Cardiac fibroblast (primary cell): ENCODE measurements around the gene GFAP.

Experiments
- DNase-seq, 2 donors: peaks; one replicate each; pipeline versions ENCODE4 v3.0.0 to v3.0.0-alpha.2; 2010; ENCODE audit warnings: low read depth in 2 of 2
- H3K4me3 ChIP-seq, 2 donors: replicated peaks in 1 of 2; 1 replicate in 1 of 2; 2 replicates in 1 of 2; pipeline ENCODE4 v1.5.1; 2011; ENCODE audit warnings: low read depth in 2 of 2, low read length in 2 of 2, mild to moderate bottlenecking in 2 of 2, moderate library complexity in 1 of 2
- CTCF ChIP-seq: IDR thresholded peaks from one replicate; pipeline ENCODE4 v1.5.1; 2011; ENCODE audit warnings: low read depth, mild to moderate bottlenecking, low read length, inconsistent platforms

The GFAP gene

GRCh38 chr17:44900894-44901293 is 14.4 kb downstream of the GFAP start:
- DNase-seq = peak; percentile 90 to 95
- TF ChIP-seq CTCF = no peak
- no peak overlapping the region for H3K4me3 ChIP-seq

GRCh38 chr17:44899074-44899782 is 16.1 kb downstream of the GFAP start, which contains the start of gene EFTUD2:
TSS of gene EFTUD2 (minus strand) at chr17:44899445. CDS start at chr17:44894521, 4,924 bp downstream.
- peak within 1 kb of the TSS; percentile 78 for H3K4me3 ChIP-seq
- no peak for TF ChIP-seq CTCF
- peak; percentile 93 for DNase-seq

GRCh38 chr17:44898768-44899073 is 16.6 kb downstream of the GFAP start:
- no peak for TF ChIP-seq CTCF
- peak overlapping the region; percentile 78 for H3K4me3 ChIP-seq
- peak in 1 of 2 donors; percentile 40 for DNase-seq

- no peak overlapping the region for H3K4me3 ChIP-seq
- DNase-seq = no peak
- no peak for TF ChIP-seq CTCF
Measured at GRCh38 chr17:44894642-44895041, 20.7 kb downstream of the GFAP start.

GRCh38 chr17:44892250-44892649 is 23.1 kb downstream of the GFAP start:
- no peak for TF ChIP-seq CTCF
- DNase-seq = no peak
- no peak overlapping the region for H3K4me3 ChIP-seq

GRCh38 chr17:44889003-44889402 is 26.3 kb downstream of the GFAP start:
- no peak for DNase-seq
- H3K4me3 ChIP-seq = no peak overlapping the region
- no peak for TF ChIP-seq CTCF
